Panc1 (cell line): ENCODE results near the gene MYO1E.

Experiments used
- CTCF ChIP-seq: fragments of 450-650 bp; IDR thresholded peaks from 2 replicates; pipeline ENCODE4 v1.5.1; 2017; ENCODE audit warnings: mild to moderate bottlenecking
- POLR2AphosphoS5 ChIP-seq: IDR thresholded peaks from 2 replicates; pipeline ENCODE4 v1.6.1; 2012; ENCODE audit warnings: mild to moderate bottlenecking, low read depth, low read length, moderate library complexity
- REST ChIP-seq, 2 experiments: IDR thresholded peaks; 2 replicates each; pipeline ENCODE4 v1.6.1; 2011 to 2012; ENCODE audit warnings: low read depth in 2 of 2, control low read depth in 1 of 2, low read length in 1 of 2, mild to moderate bottlenecking in 1 of 2, moderate library complexity in 1 of 2; ENCODE audit not compliant: insufficient read depth in 1 of 2

GRCh38 chr15:59258317-59258716 lies 114.4 kb downstream of the MYO1E start:
- no peak for TF ChIP-seq CTCF
- no peak for TF ChIP-seq REST (IDR thresholded peaks at IDR 0.05; ENCODE audit: insufficient read depth in 1 of 2, low read depth in 2 of 2, low read length in 1 of 2)
- TF ChIP-seq POLR2AphosphoS5 = no peak
